GM12874 (cell line): ENCODE measurements around the gene ATP13A4.

Experiments
- CTCF ChIP-seq: IDR thresholded peaks from 2 replicates; pipeline ENCODE4 v1.5.1; 2011; ENCODE audit warnings: low read depth, mild to moderate bottlenecking, control low read depth, low read length, moderate library complexity; ENCODE audit not compliant: insufficient read depth

The ATP13A4 gene

GRCh38 chr3:193559100-193559499 lies 4.4 kb upstream of the ATP13A4 start:
- no peak for TF ChIP-seq CTCF

GRCh38 chr3:193556841-193557240 lies 2.1 kb upstream of the ATP13A4 start:
- TF ChIP-seq CTCF: no peak

GRCh38 chr3:193553586-193553985 lies 1.1 kb downstream of the ATP13A4 start:
- no peak for TF ChIP-seq CTCF

GRCh38 chr3:193552923-193553322 lies 1.8 kb downstream of the ATP13A4 start:
- no peak for TF ChIP-seq CTCF

- no peak for TF ChIP-seq CTCF
Observed at GRCh38 chr3:193548406-193548805, 6.3 kb downstream of the ATP13A4 start.

GRCh38 chr3:193546129-193546528 lies 8.6 kb downstream of the ATP13A4 start:
- no peak for TF ChIP-seq CTCF

- TF ChIP-seq CTCF: no peak
Observed at GRCh38 chr3:193545304-193545703, 9.4 kb downstream of the ATP13A4 start.

GRCh38 chr3:193544289-193544688 lies 10.4 kb downstream of the ATP13A4 start:
- TF ChIP-seq CTCF: no peak
